Cortex of kidney (tissue), 1 donor: ENCODE results near the gene TMEM255B.
"Not testable (repeated sequence)": the region's sequence is repeated elsewhere in the genome, so short reads cannot be mapped to it uniquely, and the experiment has no call there.

Experiments used
- DNase-seq: peaks from one replicate; lab custom pipeline; 2025; lab: John Stamatoyannopoulos, UW

TMEM255B gene

GRCh38 chr13:113758651-113759524 lies at the start of gene TMEM255B:
TSS of gene TMEM255B (plus strand) at chr13:113759226. CDS start at chr13:113759270, 44 bp downstream.
- DNase-seq = no peak

- no peak for DNase-seq
Observed at GRCh38 chr13:113722921-113723320, 36.1 kb upstream of the TMEM255B start.

DNA sequence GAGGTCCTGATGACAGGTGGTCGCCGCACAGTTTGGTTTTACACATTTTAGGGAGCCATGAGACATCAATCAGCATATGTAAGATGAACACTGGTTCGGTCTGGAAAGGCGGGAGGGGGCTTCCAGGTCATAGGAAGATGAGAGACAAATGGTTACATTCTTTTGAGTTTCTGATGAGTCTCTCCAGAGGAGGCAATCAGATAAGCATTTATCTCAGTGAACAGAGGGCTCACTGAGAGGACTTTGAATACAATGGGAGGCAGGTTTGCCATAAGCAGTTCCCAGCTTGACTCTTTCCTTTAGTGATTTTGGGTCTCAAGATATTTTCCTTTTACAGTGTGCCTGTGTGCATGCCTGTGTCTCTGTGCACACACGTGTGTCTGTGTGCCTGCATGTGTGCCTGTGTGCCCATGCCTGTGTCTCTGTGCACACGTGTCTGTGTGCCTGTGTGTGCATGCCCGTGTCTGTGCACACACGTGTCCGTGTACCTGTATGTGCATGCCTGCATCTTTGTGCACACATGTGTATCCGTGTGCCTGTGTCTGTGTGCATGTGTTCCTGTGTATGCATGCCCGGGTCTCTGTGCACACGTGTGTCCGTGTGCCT lies 35.5 kb upstream of the TMEM255B start:
- DNase-seq = no peak

- DNase-seq = no peak
Observed at GRCh38 chr13:113724016-113724758, 34.8 kb upstream of the TMEM255B start.

DNA sequence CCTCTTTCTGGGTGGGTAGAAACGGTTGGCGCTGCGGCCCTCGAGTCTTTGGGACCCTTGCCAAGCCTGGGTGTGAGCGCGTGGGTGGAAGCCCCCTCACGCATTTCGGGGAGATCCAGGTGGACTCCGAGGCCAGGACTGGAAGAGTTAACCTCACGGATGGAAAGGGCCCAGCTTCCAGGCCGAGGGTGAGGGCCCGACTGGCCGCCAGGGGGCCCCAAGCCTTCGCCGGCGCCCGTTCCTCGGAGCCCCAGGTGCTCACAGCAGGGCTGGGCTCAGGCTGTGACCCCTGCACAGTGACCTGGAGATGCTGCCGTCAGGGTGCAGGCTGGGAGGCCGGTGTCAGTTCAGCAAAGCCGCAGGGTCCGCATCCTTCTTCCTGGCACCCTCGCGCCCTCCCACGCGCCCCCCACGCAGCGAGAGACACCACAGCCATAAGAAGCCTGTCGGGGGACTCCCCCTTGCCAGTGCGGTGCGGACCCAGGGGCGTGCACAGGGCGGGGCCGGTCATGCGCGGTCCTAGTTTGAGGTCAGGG lies 34.2 kb upstream of the TMEM255B start:
- no peak for DNase-seq

DNA sequence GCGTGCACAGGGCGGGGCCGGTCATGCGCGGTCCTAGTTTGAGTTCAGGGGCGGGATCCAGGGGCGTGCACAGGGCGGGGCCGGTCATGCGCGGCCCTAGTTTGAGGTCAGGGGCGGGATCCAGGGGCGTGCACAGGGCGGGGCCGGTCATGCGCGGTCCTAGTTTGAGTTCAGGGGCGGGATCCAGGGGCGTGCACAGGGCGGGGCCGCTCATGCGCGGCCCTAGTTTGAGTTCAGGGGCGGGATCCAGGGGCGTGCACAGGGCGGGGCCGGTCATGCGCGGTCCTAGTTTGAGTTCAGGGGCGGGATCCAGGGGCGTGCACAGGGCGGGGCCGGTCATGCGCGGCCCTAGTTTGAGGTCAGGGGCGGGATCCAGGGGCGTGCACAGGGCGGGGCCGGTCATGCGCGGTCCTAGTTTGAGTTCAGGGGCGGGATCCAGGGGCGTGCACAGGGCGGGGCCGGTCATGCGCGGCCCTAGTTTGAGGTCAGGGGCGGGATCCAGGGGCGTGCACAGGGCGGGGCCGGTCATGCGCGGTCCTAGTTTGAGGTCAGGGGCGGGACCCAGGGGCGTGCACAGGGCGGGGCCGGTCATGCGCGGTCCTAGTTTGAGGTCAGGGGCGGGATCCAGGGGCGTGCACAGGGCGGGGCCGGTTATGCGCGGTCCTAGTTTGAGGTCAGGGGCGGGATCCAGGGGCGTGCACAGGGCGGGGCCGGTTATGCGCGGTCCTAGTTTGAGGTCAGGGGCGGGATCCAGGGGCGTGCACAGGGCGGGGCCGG lies 33.5 kb upstream of the TMEM255B start:
- DNase-seq = not testable (repeated sequence)

DNA sequence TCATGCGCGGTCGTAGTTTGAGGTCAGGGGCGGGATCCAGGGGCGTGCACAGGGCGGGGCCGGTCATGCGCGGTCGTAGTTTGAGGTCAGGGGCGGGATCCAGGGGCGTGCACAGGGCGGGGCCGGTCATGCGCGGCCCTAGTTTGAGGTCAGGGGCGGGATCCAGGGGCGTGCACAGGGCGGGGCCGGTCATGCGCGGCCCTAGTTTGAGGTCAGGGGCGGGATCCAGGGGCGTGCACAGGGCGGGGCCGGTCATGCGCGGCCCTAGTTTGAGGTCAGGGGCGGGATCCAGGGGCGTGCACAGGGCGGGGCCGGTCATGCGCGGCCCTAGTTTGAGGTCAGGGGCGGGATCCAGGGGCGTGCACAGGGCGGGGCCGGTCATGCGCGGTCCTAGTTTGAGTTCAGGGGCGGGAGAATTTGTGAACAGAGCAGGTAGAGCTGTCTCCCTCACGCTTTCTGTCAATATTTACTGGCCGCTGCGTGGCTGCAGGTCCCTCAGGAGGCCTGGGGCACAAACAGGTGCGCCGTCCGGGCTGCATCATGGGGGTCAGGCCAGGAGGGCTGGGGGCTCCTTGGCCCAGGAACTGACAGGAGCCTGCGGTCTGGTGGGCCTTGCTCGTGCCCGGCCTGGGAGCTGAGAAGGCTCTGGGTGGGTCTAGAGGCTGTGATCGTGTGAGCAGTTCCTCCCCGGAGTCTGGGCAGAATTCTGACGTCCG lies 32.8 kb upstream of the TMEM255B start:
- not testable (repeated sequence) for DNase-seq

DNA sequence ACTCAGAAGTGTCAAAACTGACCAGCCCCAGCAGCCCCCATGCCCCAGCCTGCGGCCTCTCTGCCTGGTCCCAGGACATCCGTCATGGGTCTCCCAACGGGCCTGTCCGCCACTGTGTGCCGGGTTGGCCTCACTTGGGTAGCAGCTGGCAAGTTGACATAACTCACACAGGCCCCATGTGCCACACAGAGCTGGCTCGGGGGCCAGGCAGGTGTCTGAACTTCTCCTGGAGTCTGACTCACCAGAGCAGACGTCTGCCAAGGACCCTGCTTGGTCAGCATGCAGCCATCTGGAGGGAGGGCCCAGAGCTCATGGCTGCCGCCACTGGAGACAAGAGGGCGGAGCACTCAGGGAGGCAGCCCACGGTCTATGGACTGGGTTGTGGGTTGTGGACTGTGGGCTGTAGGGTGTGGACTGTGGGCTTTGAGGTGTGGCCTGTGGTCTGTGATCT lies 32.0 kb upstream of the TMEM255B start:
- no peak for DNase-seq

GRCh38 chr13:113728571-113729054 lies 30.4 kb upstream of the TMEM255B start:
- DNase-seq = no peak

DNA sequence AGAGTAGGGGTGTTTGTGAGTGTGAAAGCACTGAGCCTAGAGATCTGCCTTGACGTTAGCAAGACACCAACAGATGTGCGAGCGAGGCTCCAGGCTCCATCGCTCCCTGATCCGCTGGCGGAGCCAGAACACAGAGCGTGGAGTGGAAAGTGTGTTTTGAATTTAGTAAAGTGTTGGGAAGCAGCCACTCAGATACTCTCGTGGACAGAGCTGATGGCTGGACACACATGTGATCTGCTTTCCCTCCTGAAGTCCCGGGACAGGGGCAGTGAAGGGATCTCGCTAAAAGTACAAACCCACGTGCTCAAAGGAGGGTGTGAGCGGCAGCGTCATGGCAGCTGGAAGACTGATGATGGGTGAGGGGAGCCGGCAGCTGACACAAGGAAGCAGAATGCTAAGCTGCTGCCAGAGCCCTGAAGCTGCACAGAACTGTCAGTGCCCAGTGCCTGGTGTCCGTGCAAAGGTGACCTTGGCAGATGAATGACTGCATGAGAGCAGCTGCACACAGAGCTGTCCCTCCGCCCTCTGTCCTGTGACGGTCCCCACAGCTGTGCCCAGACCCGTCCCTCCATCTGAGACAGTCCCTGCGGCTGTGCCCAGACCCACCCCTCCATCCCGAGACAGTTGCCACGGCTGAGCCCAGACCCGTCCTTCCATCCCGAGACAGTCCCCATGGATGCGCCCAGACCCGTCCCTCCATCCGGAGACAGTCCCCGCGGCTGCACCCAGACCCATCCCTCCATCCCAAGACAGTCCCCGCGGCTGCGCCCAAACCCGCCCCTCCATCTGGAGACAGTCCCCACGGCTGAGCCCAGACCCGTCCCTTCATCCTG lies 29.6 kb upstream of the TMEM255B start:
- no peak for DNase-seq

DNA sequence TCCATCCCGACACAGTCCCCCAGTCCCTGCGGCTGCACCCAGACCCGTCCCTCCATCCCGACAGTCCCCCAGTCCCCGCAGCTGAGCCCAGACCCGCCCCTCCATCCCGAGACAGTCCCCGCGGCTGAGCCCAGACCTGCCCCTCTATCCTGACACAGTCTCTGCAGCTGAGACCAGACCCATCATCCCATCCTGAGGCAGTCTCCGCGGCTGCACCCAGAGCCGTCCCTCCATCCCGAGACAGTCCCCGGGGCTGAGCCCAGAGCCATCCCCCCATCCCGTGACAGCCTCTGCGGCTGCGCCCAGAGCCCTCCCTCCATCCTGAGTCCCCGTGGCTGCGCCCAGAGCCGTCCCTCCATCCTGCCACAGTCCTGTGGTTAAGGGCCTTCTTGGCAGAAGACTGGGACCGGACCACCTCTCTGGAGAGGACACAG lies 28.8 kb upstream of the TMEM255B start:
- DNase-seq = no peak

GRCh38 chr13:113730831-113731191 lies 28.2 kb upstream of the TMEM255B start:
- no peak for DNase-seq

DNA sequence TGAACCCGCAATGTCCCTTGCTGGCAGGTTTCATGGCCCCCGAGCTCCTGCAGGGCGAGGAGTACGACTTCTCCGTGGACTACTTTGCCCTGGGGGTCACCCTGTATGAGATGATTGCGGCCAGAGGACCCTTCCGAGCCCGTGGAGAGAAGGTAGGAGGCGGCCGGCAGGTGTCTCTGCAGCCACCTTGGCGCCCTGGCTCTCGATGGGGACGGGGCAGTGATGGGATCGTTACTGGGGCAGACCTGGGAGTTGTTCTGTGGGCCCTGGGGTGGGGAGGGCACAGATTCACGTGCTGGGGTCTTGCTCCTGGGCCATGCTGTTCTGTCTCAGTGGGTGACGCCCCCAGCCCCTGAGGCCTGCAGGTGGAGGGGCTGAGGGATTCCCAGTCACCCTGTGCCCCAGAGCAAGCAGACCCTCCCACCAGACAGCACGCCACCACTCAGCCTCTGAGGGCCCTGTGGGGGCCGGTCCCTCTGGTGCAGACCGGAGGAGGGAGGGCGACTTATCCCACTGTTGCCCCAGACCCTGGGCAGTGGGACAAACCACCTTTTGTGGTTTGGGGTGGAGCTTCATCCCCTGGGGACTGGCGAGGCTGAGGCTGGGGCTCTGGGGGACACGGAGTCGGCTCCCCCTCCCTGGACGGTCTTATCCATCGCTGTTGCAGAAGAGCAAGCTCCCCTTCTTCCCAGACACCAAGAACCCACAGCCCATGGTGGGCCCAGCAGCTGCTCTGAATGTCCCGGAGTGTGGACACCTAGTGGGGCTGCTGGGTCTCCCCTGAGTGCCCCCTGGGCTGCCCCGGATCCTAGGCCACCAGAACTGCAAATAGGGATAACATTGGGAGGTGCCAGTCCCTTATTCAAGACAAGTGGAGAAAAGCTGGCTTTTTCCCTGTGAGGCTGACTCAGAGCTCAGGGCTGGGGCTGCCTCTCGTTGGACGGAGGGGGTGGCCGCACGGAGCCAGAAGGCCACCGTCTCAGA lies 27.5 kb upstream of the TMEM255B start:
- DNase-seq = no peak

- no peak for DNase-seq
Observed at GRCh38 chr13:113732176-113732960, 26.7 kb upstream of the TMEM255B start.

DNA sequence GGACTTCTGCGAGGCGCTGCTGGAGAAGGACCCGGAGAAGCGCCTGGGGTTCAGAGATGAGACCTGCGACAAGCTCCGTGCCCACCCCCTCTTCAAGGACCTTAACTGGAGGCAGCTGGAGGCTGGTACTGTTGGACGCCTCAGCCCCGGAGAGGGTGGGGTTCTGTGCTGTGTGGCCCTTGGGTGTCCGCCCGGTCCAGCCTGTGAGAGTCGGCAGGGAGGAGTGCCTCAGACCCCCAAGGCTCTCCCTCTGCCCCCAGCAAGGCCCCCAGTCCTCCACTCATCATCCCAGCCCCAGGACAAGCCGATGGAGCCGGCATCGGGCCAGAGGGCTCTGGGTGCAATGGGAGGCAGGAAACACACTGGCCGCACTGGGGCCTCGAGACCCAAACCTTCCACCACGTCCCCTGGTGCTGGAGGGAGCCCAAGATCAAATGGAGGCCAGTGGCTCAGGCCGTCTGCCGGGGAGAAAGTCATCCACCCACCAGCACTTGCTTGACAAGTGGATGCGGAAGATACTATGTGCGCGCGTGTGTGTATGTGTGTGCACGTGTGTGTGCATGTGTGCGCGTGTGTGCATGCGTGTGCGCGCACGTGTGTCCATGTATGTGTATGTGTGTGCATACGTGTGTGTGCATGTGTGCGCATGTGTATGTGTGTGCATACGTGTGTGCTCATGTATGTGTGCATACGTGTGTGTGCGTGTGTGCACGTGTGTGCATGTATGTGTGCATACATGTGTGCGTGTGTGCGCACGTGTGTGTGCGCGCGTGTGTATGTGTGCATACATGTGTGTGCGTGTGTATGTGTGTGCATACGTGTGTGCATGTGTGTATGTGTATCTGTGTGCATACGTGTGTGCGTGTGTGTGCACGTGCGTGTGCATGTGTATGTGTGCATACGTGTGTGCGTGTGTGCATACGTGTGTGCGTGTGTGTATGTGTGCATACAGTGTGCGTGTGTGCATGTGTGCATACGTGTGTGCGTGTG lies 25.8 kb upstream of the TMEM255B start:
- DNase-seq = no peak

DNA sequence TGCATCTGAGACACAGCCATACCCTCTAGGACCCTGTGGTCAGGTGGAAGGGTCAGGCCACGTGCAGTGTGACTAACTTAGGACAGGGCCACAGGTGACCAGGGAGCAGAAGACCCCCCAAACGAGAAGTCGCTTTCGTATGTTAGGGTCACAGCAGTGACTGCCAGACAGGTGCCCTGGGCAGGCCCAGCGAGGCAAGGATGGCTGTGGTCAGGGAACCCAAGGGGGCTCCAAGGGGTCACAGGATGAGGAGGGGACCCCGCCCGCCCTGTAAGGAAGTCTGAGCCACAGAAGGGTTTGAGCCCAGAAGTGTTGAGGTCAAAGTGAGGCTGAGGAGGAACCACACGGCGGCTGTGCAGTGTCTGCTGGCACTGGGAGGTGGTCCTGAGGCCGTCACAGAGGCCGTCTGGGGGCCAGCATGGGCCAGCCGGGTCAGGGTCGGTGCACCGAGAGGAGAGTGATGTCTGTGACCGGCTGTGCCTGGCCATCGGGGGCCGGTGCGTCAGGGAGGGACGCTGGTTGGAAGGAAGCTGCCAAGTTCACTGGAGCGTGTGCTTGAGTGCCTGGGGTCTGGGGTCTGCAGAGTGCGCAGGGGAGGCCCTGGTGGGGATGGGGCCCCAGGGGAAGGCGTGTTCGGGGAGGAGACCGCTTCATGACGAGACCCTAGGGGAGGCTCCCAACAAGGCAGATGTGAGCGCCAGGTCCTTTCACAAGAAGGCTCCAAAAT lies 24.8 kb upstream of the TMEM255B start:
- no peak for DNase-seq
